Panc1 (cell line): Measurements from ENCODE around the gene ATRAID.

Experiments
- POLR2AphosphoS5 ChIP-seq: IDR thresholded peaks from 2 replicates; pipeline ENCODE4 v1.6.1; 2012; ENCODE audit warnings: mild to moderate bottlenecking, low read depth, low read length, moderate library complexity
- TCF7L2 ChIP-seq: IDR thresholded peaks from 2 replicates; pipeline ENCODE4 v1.6.1; 2011; ENCODE audit warnings: mild to moderate bottlenecking, low read depth, low read length, inconsistent platforms
- TF ChIP-seq, protein P1 (sequence below): fragments of 450-650 bp; IDR thresholded peaks from 2 replicates; pipeline ENCODE4 v1.5.1; 2017; ENCODE audit warnings: mild to moderate bottlenecking

DNA sequence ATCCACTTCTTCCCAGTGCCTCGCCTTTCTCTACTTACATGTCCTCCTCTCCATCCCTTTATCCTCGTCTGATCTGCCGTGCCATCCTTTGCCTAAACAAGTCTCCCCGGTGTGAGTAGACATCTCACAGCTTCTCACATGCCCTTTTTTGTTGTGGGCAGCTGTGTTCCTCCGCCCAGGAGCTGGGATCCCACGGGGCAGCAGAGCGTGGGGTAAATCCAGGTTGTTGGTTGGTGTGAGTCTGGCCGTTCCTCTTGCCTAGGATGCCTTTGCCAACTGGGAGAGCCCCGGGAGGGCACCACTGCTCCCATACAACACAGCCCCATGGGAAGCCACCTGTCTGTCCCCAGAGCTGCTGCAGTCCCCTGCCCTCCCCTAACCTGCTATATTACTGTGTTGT, 28.6 kb downstream of the ATRAID start:
- TF ChIP-seq, protein P1, sequence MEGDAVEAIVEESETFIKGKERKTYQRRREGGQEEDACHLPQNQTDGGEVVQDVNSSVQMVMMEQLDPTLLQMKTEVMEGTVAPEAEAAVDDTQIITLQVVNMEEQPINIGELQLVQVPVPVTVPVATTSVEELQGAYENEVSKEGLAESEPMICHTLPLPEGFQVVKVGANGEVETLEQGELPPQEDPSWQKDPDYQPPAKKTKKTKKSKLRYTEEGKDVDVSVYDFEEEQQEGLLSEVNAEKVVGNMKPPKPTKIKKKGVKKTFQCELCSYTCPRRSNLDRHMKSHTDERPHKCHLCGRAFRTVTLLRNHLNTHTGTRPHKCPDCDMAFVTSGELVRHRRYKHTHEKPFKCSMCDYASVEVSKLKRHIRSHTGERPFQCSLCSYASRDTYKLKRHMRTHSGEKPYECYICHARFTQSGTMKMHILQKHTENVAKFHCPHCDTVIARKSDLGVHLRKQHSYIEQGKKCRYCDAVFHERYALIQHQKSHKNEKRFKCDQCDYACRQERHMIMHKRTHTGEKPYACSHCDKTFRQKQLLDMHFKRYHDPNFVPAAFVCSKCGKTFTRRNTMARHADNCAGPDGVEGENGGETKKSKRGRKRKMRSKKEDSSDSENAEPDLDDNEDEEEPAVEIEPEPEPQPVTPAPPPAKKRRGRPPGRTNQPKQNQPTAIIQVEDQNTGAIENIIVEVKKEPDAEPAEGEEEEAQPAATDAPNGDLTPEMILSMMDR: no peak
- TF ChIP-seq TCF7L2: no peak
- TF ChIP-seq POLR2AphosphoS5: no peak
